Fibroblast of lung (primary cell): ENCODE measurements around the gene ERICH4.

ENCODE experiments used
- CTCF ChIP-seq, 2 donors: IDR thresholded peaks in 1 of 2; conservative IDR thresholded peaks in 1 of 2; 1 replicate in 1 of 2; 2 replicates in 1 of 2; pipeline ENCODE4 v1.5.1; 2011 to 2012; ENCODE audit warnings: low read length in 2 of 2, control low read depth in 1 of 2, inconsistent platforms in 1 of 2, low read depth in 1 of 2, mild to moderate bottlenecking in 1 of 2
- EZH2 ChIP-seq: IDR thresholded peaks from 2 replicates; pipeline ENCODE4 v1.5.1; 2012; ENCODE audit warnings: low read length, control low read depth, mild to moderate bottlenecking; ENCODE audit errors: missing control alignments

- no peak for TF ChIP-seq CTCF (conservative IDR thresholded peaks at IDR 0.05 in 1 of 2, IDR thresholded peaks at IDR 0.05 in 1 of 2; ENCODE audit: low read depth in 1 of 2, low read length in 2 of 2)
- TF ChIP-seq EZH2, result no peak
Measured at GRCh38 chr19:41434450-41434849, 8.5 kb upstream of the ERICH4 start.
